GM12878 (cell line): Measurements from ENCODE around the gene L3HYPDH.

Experiments
- EZH2 ChIP-seq: IDR thresholded peaks from 2 replicates; pipeline ENCODE4 v1.6.1; 2012; ENCODE audit warnings: low read depth, mild to moderate bottlenecking, control low read depth, inconsistent platforms, low read length, borderline replicate concordance; ENCODE audit not compliant: control insufficient read depth
- POLR2A ChIP-seq: IDR thresholded peaks from 2 replicates; pipeline ENCODE4 v1.6.1; 2011; ENCODE audit warnings: low read depth, mild to moderate bottlenecking, low read length
- SP1 ChIP-seq: IDR thresholded peaks from one replicate; pipeline ENCODE4 v1.6.1; 2011; ENCODE audit warnings: low read depth, low read length
- TF ChIP-seq, protein P1 (sequence below): fragments of 450-650 bp; IDR thresholded peaks from 2 replicates; pipeline ENCODE4 v1.6.1; 2017; ENCODE audit warnings: mild to moderate bottlenecking

DNA sequence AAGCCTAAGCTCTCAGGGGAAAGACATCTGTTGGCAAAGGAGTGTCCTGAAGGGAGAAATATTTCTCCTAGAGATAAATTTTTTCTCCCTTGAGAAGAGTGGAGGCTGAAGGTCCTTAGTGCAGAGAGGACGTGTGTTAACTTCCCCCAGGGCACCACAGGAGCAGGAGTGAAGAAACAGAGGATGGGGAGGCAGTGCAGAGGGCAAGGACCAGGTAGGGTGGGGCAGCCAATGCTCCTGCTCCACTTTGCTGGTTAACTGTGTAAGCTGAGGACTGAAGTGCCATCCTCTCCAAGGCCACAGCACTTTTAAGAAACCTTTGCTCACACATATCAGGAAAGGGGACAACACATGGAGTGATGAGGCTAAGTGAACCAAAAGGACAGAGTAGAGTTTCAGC is 4.0 kb downstream of the L3HYPDH start:
- TF ChIP-seq EZH2 (no peak), SP1 (no peak), POLR2A (no peak)
- TF ChIP-seq, protein P1, sequence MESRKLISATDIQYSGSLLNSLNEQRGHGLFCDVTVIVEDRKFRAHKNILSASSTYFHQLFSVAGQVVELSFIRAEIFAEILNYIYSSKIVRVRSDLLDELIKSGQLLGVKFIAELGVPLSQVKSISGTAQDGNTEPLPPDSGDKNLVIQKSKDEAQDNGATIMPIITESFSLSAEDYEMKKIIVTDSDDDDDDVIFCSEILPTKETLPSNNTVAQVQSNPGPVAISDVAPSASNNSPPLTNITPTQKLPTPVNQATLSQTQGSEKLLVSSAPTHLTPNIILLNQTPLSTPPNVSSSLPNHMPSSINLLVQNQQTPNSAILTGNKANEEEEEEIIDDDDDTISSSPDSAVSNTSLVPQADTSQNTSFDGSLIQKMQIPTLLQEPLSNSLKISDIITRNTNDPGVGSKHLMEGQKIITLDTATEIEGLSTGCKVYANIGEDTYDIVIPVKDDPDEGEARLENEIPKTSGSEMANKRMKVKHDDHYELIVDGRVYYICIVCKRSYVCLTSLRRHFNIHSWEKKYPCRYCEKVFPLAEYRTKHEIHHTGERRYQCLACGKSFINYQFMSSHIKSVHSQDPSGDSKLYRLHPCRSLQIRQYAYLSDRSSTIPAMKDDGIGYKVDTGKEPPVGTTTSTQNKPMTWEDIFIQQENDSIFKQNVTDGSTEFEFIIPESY: no peak
